Panc1 (cell line): ENCODE data around the gene TFB1M. TPM values are rescaled to one million over a fixed set of nuclear protein-coding genes. Genes with fewer than 3 reads are reported as not detected.

ENCODE experiments used
- ATAC-seq: fragments of 200-7000 bp; cut with Tn5 transposase; 2 replicates; pipeline ENCODE4 v1.9.1; 2020; ENCODE audit warnings: mild to moderate bottlenecking, moderate library complexity
- BruUV-seq: library from RNA; stranded (reverse); fragments of 400-500 nt; replicated peaks from 2 replicates; lab custom pipeline; 2021; lab: Mats Ljungman, UMichigan
- CTCF ChIA-PET: fragments of 300-600 bp; sonication (Branson Sonifier 250); formaldehyde crosslinking; loops from one replicate; lab custom pipeline; 2022; ENCODE audit warnings: antibody characterized with exemption; lab: Charles Lee
- POLR2A ChIA-PET: fragments of 300-600 bp; sonication (Branson Sonifier 250); formaldehyde crosslinking; loops from one replicate; lab custom pipeline; 2022; ENCODE audit warnings: antibody characterized with exemption; lab: Charles Lee
- DNase-seq: peaks from one replicate; pipeline ENCODE4 v3.0.0-alpha.2; 2010; ENCODE audit warnings: low read depth, low spot score
- H3K27ac ChIP-seq: 2 replicates; pipeline ENCODE4 v1.5.1; 2011; ENCODE audit warnings: mild to moderate bottlenecking, low read length, inconsistent platforms
- H3K27me3 ChIP-seq: fragments of 200-500 bp; sonication (Bioruptor generic); 2 replicates; pipeline ENCODE4 v1.6.0; 2014; ENCODE audit warnings: low read length, inconsistent platforms; ENCODE audit not compliant: control insufficient read depth, insufficient read depth
- H3K36me3 ChIP-seq: fragments of 200-500 bp; sonication (Bioruptor generic); 2 replicates; pipeline ENCODE4 v1.5.1; 2014; ENCODE audit warnings: inconsistent platforms, mild to moderate bottlenecking, low read length, moderate library complexity; ENCODE audit not compliant: control insufficient read depth, insufficient read depth
- H3K4me1 ChIP-seq: 2 replicates; pipeline ENCODE4 v1.5.1; 2011; ENCODE audit warnings: inconsistent platforms, mild to moderate bottlenecking, low read length, moderate library complexity; ENCODE audit not compliant: control insufficient read depth, insufficient read depth
- H3K4me3 ChIP-seq, 2 experiments: 2 replicates each; pipeline ENCODE4 v1.5.1; 2011 to 2012; ENCODE audit warnings: low read depth in 2 of 2, low read length in 2 of 2, mild to moderate bottlenecking in 2 of 2, inconsistent platforms in 1 of 2, moderate library complexity in 1 of 2
- H3K9me3 ChIP-seq: fragments of 200-500 bp; sonication (Bioruptor generic); 2 replicates; pipeline ENCODE4 v1.5.1; 2014; ENCODE audit warnings: low read depth, mild to moderate bottlenecking, inconsistent platforms, low read length, moderate library complexity; ENCODE audit not compliant: control insufficient read depth, insufficient read depth
- CTCF ChIP-seq: fragments of 450-650 bp; IDR thresholded peaks from 2 replicates; pipeline ENCODE4 v1.5.1; 2017; ENCODE audit warnings: mild to moderate bottlenecking
- POLR2AphosphoS5 ChIP-seq: IDR thresholded peaks from 2 replicates; pipeline ENCODE4 v1.6.1; 2012; ENCODE audit warnings: mild to moderate bottlenecking, low read depth, low read length, moderate library complexity
- REST ChIP-seq, 2 experiments: IDR thresholded peaks; 2 replicates each; pipeline ENCODE4 v1.6.1; 2011 to 2012; ENCODE audit warnings: low read depth in 2 of 2, control low read depth in 1 of 2, low read length in 1 of 2, mild to moderate bottlenecking in 1 of 2, moderate library complexity in 1 of 2; ENCODE audit not compliant: insufficient read depth in 1 of 2
- SIN3A ChIP-seq: IDR thresholded peaks from 2 replicates; pipeline ENCODE4 v1.6.1; 2012; ENCODE audit warnings: low read depth, mild to moderate bottlenecking, low read length, moderate library complexity, borderline replicate concordance; ENCODE audit not compliant: insufficient read depth
- TCF7L2 ChIP-seq: IDR thresholded peaks from 2 replicates; pipeline ENCODE4 v1.6.1; 2011; ENCODE audit warnings: mild to moderate bottlenecking, low read depth, low read length, inconsistent platforms
- in situ Hi-C: cut with HindIII; loops from 2 replicates; pipeline ENCODE4 v1.10.0; 2016; ENCODE audit warnings: low sequenced_read_pairs, low pct_unique_long_range_greater_than_20kb
- intact Hi-C: fragments of 100-400 bp; cut with micrococcal nuclease; formaldehyde crosslinking; loops from one replicate; pipeline ENCODE4 v1.10.0; 2022; ENCODE audit not compliant: unreplicated experiment
- total RNA-seq: library from RNA; stranded (reverse); gene quantifications from one replicate; pipeline ENCODE4 v1.2.1, GENCODE V29; 2021; ENCODE audit not compliant: unreplicated experiment

The TFB1M gene
- total RNA-seq, 1 experiment from 2014 or later, result 32.0 TPM

GRCh38 chr6:155329460-155330132, 15.3 kb upstream of the TFB1M start:
- BruUV-seq, result no TSS peak
- POLR2A ChIA-PET, result no interaction called here
- in situ Hi-C loops (no loop called here), intact Hi-C loops (loop anchor here (5.0 kb wide), 1 partner anchor 1453 kb away; no protein-coding TSS in a partner anchor)
- TF ChIP-seq TCF7L2, result no peak
- no peak for TF ChIP-seq POLR2AphosphoS5
- no peak for TF ChIP-seq CTCF
- no peak for TF ChIP-seq SIN3A
- no peak for TF ChIP-seq REST (IDR thresholded peaks at IDR 0.05; ENCODE audit: insufficient read depth in 1 of 2, low read depth in 2 of 2, low read length in 1 of 2)
- Histone ChIP-seq H3K27me3 (no peaks in the 10 kb centered on the region), H3K4me1 (no peaks in the 10 kb centered on the region; the same call in 1 of the 2 replicates), H3K36me3 (no peaks in the 10 kb centered on the region; the same call in 1 of the 2 replicates), H3K4me3 (no peak overlapping the region), H3K27ac (no peak overlapping the region), H3K9me3 (no peaks in the 10 kb centered on the region)
- CTCF ChIA-PET, result no interaction called here
- no peak for DNase-seq
- no peak for ATAC-seq

GRCh38 chr6:155328539-155329459, 14.5 kb upstream of the TFB1M start:
- intact Hi-C loops (loop anchor here (5.0 kb wide), 1 partner anchor 1454 kb away; no protein-coding TSS in a partner anchor), in situ Hi-C loops (no loop called here)
- H3K27ac ChIP-seq, result peak overlapping the region; percentile 19; the same call in 1 of the 2 replicates
- H3K4me1 ChIP-seq, result no peaks in the 10 kb centered on the region; the same call in 1 of the 2 replicates
- H3K27me3 ChIP-seq, result no peaks in the 10 kb centered on the region
- H3K9me3 ChIP-seq, result no peaks in the 10 kb centered on the region
- no peak for ATAC-seq
- no peak for DNase-seq
- no TSS peak for BruUV-seq
- H3K36me3 ChIP-seq, result no peaks in the 10 kb centered on the region; the same call in 1 of the 2 replicates
- CTCF ChIA-PET, result no interaction called here
- H3K4me3 ChIP-seq, result no peak overlapping the region
- POLR2A ChIA-PET, result no interaction called here
- TF ChIP-seq REST (IDR thresholded peaks at IDR 0.05; ENCODE audit: insufficient read depth in 1 of 2, low read depth in 2 of 2, low read length in 1 of 2) (no peak), TCF7L2 (no peak), CTCF (no peak), SIN3A (no peak), POLR2AphosphoS5 (no peak)
